Thyroid gland (tissue), 4 donors: ENCODE results near the gene FRMPD1. TPM values are rescaled to one million over a fixed set of nuclear protein-coding genes. Genes with fewer than 3 reads are reported as not detected.

Experiments
- DNase-seq, 2 donors: peaks; one replicate each; pipeline ENCODE4 v3.0.0-alpha.2; 2019
- H3K27ac ChIP-seq, 3 donors: fragments of 200-600 bp; sonication (generic); 1 replicate in 2 of 3; 2 replicates in 1 of 3; pipeline ENCODE4 v1.5.1; 2016 to 2019; ENCODE audit warnings: mild to moderate bottlenecking in 1 of 3, moderate library complexity in 1 of 3
- H3K27me3 ChIP-seq: fragments of 200-600 bp; sonication (generic); one replicate; pipeline ENCODE4 v1.5.1; 2019
- H3K36me3 ChIP-seq, 2 donors: fragments of 200-600 bp; sonication (generic); one replicate each; pipeline ENCODE4 v1.5.1; 2016 to 2019
- H3K4me1 ChIP-seq, 2 donors: fragments of 200-600 bp; sonication (generic); one replicate each; pipeline ENCODE4 v1.5.1; 2017 to 2019
- H3K4me3 ChIP-seq, 3 donors: fragments of 200-600 bp; sonication (generic); replicated peaks in 1 of 3; 1 replicate in 2 of 3; 2 replicates in 1 of 3; pipeline ENCODE4 v1.5.1; 2016; ENCODE audit warnings: mild to moderate bottlenecking in 1 of 3
- H3K9me3 ChIP-seq: fragments of 200-600 bp; sonication (generic); one replicate; pipeline ENCODE4 v1.5.1; 2017
- CTCF ChIP-seq, 6 experiments: fragments of 200-600 bp in 3 of 6; fragments of 450-650 bp in 3 of 6; sonication (generic) in 3 of 6; IDR thresholded peaks; one replicate each; pipeline ENCODE4 v1.5.1; 2016 to 2019; ENCODE audit warnings: antibody characterized with exemption in 6 of 6, mild to moderate bottlenecking in 2 of 6, inconsistent platforms in 1 of 6, moderate library complexity in 1 of 6
- POLR2A ChIP-seq, 2 donors: fragments of 450-650 bp; IDR thresholded peaks; one replicate each; pipeline ENCODE4 v1.6.1; 2017; ENCODE audit warnings: antibody characterized with exemption in 2 of 2, mild to moderate bottlenecking in 2 of 2, moderate library complexity in 1 of 2
- WGBS, 2 donors: methylation state at CpG; one replicate each; pipeline ENCODE4 v1.1.5; 2017; 5-methylcytosine and 5-hydroxymethylcytosine counted together
- intact Hi-C: fragments of 100-400 bp; cut with DNase I; formaldehyde crosslinking; loops from one replicate; pipeline ENCODE4 v1.15.1; 2023
- total RNA-seq, 4 donors: library from RNA; depleted of rRNA; stranded (reverse); fragments of >200 nt; gene quantifications; one replicate each; pipeline ENCODE4 v1.2.3, GENCODE V29; 2016

Gene FRMPD1
- total RNA-seq, 4 donors from 2014 or later = 0.13 to 0.49 (median 0.22) TPM; not detected in 1

- Histone ChIP-seq H3K36me3 (no peaks in the 10 kb centered on the region), H3K4me1 (no peaks in the 10 kb centered on the region), H3K9me3 (no peaks in the 10 kb centered on the region), H3K4me3 (no peak overlapping the region), H3K27ac (no peak overlapping the region), H3K27me3 (no peaks in the 10 kb centered on the region)
- no peak for TF ChIP-seq POLR2A (IDR thresholded peaks at IDR 0.05)
- TF ChIP-seq CTCF (IDR thresholded peaks at IDR 0.05) = no peak
- DNase-seq = no peak
- 90 to 93% methylated on average over 9 to 12 of the region's 16 CpGs for WGBS, 2 donors
- intact Hi-C loops = no loop called here
Measured at GRCh38 chr9:37740128-37740527, 89.4 kb downstream of the FRMPD1 start.

GRCh38 chr9:37740631-37741328 is 90.0 kb downstream of the FRMPD1 start:
- Histone ChIP-seq H3K9me3 (no peaks in the 10 kb centered on the region), H3K27ac (no peak overlapping the region), H3K4me1 (no peaks in the 10 kb centered on the region), H3K4me3 (no peak overlapping the region), H3K27me3 (no peaks in the 10 kb centered on the region), H3K36me3 (no peaks in the 10 kb centered on the region)
- WGBS, 2 donors = 81% methylated on average over 5 to 7 of the region's 15 CpGs
- intact Hi-C loops = no loop called here
- no peak for TF ChIP-seq POLR2A (IDR thresholded peaks at IDR 0.05)
- no peak for TF ChIP-seq CTCF (IDR thresholded peaks at IDR 0.05)
- no peak for DNase-seq

- no peak for TF ChIP-seq CTCF (IDR thresholded peaks at IDR 0.05)
- no peak for TF ChIP-seq POLR2A (IDR thresholded peaks at IDR 0.05)
- H3K27me3 ChIP-seq = no peaks in the 10 kb centered on the region
- no peaks in the 10 kb centered on the region for H3K9me3 ChIP-seq
- H3K27ac ChIP-seq = no peak overlapping the region
- H3K36me3 ChIP-seq = no peaks in the 10 kb centered on the region
- no peak for DNase-seq
- H3K4me3 ChIP-seq = no peak overlapping the region
- 80 to 83% methylated on average over 3 of the region's 8 CpGs for WGBS, 2 donors
- H3K4me1 ChIP-seq = no peaks in the 10 kb centered on the region
- intact Hi-C loops = no loop called here
Measured at GRCh38 chr9:37745970-37746369, 95.2 kb downstream of the FRMPD1 start.

- intact Hi-C loops = no loop called here
- TF ChIP-seq CTCF (IDR thresholded peaks at IDR 0.05) = no peak
- no peak for TF ChIP-seq POLR2A (IDR thresholded peaks at IDR 0.05)
- no peak overlapping the region for H3K4me3 ChIP-seq
- H3K27me3 ChIP-seq = no peaks in the 10 kb centered on the region
- H3K27ac ChIP-seq = no peak overlapping the region
- H3K4me1 ChIP-seq = no peaks in the 10 kb centered on the region
- H3K9me3 ChIP-seq = no peaks in the 10 kb centered on the region
- H3K36me3 ChIP-seq = no peaks in the 10 kb centered on the region
- 74 to 79% methylated on average over 13 to 16 of the region's 24 CpGs for whole genome bisulfite sequencing, 2 donors
- no peak for DNase-seq
Measured at GRCh38 chr9:37746448-37747270, 95.9 kb downstream of the FRMPD1 start.

- H3K4me3 ChIP-seq = no peak overlapping the region
- H3K4me1 ChIP-seq = no peaks in the 10 kb centered on the region
- TF ChIP-seq CTCF (IDR thresholded peaks at IDR 0.05) = peak; percentile 63 to 91 (median 69)
- TF ChIP-seq POLR2A (IDR thresholded peaks at IDR 0.05) = no peak
- H3K9me3 ChIP-seq = no peaks in the 10 kb centered on the region
- DNase-seq = peak; percentile 52 to 57
- no peaks in the 10 kb centered on the region for H3K36me3 ChIP-seq
- H3K27ac ChIP-seq = no peak overlapping the region
- H3K27me3 ChIP-seq = no peaks in the 10 kb centered on the region
- intact Hi-C loops = no loop called here
- WGBS, 2 donors = 34 to 37% methylated on average over 3 of the region's 3 CpGs
Measured at GRCh38 chr9:37747271-37747753, 96.6 kb downstream of the FRMPD1 start.
